ENCODE measurements around the gene BCL2L2. TPM values are rescaled to one million over a fixed set of nuclear protein-coding genes. Genes with fewer than 3 reads are reported as not detected.

The BCL2L2 gene
- total RNA-seq, 1 experiment from 2014 or later = 18.2 TPM

GRCh38 chr14:23320584-23321571 lies 14.2 kb downstream of the BCL2L2 start, which contains the start of gene PABPN1 (continued):
- no peak for TF ChIP-seq AFF4 (CRISPR knock-in tag; IDR thresholded peaks at IDR 0.05; ENCODE audit: borderline replicate concordance)
- 0 out of 2 replicates have a peak, but pooled peaks have one; percentile 27 for TF ChIP-seq TEAD1 (CRISPR knock-in tag; IDR thresholded peaks at IDR 0.05)
- TF ChIP-seq ESRRA (CRISPR knock-in tag; IDR thresholded peaks at IDR 0.05; ENCODE audit: borderline replicate concordance) = no peak
- TF ChIP-seq NFE2L1 (CRISPR knock-in tag; IDR thresholded peaks at IDR 0.05) = 0 out of 2 replicates have a peak, but pooled peaks have one; percentile 27
- TF ChIP-seq NR2C2 (CRISPR knock-in tag; IDR thresholded peaks at IDR 0.05) = no peak
- TF ChIP-seq NR3C1 (CRISPR knock-in tag; conservative IDR thresholded peaks at IDR 0.05; ENCODE audit: low read depth) = no peak
- TF ChIP-seq ZBTB43 (CRISPR knock-in tag; IDR thresholded peaks at IDR 0.05) = no peak
- no peak for TF ChIP-seq ERG (CRISPR knock-in tag; IDR thresholded peaks at IDR 0.05)
- TF ChIP-seq SMAD4 (CRISPR knock-in tag; IDR thresholded peaks at IDR 0.05) = no peak
- peak; percentile 85 for TF ChIP-seq MAX (CRISPR knock-in tag; IDR thresholded peaks at IDR 0.05)
- TF ChIP-seq MYBL2 (CRISPR knock-in tag; IDR thresholded peaks at IDR 0.05) = peak; percentile 60; the same call in 1 of the 2 replicates
- peak; percentile 96 for TF ChIP-seq USF1 (CRISPR knock-in tag; IDR thresholded peaks at IDR 0.05)
- no peak for TF ChIP-seq IRF2 (CRISPR knock-in tag; IDR thresholded peaks at IDR 0.05; ENCODE audit: borderline replicate concordance, low read depth)
- peak; percentile 86 for TF ChIP-seq GABPB1 (CRISPR knock-in tag; IDR thresholded peaks at IDR 0.05)

GRCh38 chr14:23321572-23322547 lies 15.2 kb downstream of the BCL2L2 start:
- peaks cover 46% of the 10 kb centered on the region for H3K36me3 Mint-ChIP-seq
- ChIA-PET POLR2A (interaction anchor here (0.6 to 2.7 kb wide), 17 partner anchors 7 to 330 kb away, joined by 3 to 32 read pairs (median 4); partner anchors contain the start of genes ACIN1, BCL2L2, C14orf119 and HOMEZ), CTCF (interaction anchor here (0.6 to 4.5 kb wide), 29 partner anchors 15 to 406 kb away, joined by 3 to 39 read pairs (median 5); partner anchors contain the start of genes ACIN1, BCL2L2, C14orf119 and CEBPE)
- DNase-seq (ENCODE audit: low spot score) (peak; percentile 21), ATAC-seq (no peak)
- H3K4me3 Mint-ChIP-seq = peak overlapping the region; percentile 96
- H3K27me3 Mint-ChIP-seq (ENCODE audit: low read depth) = no peaks in the 10 kb centered on the region
- TF ChIP-seq ZNF232 (CRISPR knock-in tag; IDR thresholded peaks at IDR 0.05) (no peak), ARID4B (CRISPR knock-in tag; IDR thresholded peaks at IDR 0.05; ENCODE audit: borderline replicate concordance) (peak; percentile 23; the same call in 1 of the 2 replicates), ZNF416 (CRISPR knock-in tag; IDR thresholded peaks at IDR 0.05) (no peak)
- H3K27ac Mint-ChIP-seq = peak overlapping the region; percentile 96
- no peaks in the 10 kb centered on the region for H3K9me3 Mint-ChIP-seq
- peaks cover 26% of the 10 kb centered on the region for H3K4me1 Mint-ChIP-seq

Measured in WTC11 (cell line).